ENCODE results near the gene PDE4D.

- TF ChIP-seq ZNF274 (IDR thresholded peaks at IDR 0.05; ENCODE audit: low read depth, low read length), result no peak
- no peak for TF ChIP-seq YY1 (IDR thresholded peaks at IDR 0.05; ENCODE audit: insufficient read depth, insufficient read length)
Observed at GRCh38 chr5:59019078-59019477, 874.4 kb downstream of the PDE4D start.

Data from NT2/D1 (cell line).